ENCODE results near the gene OSBPL10.

OSBPL10 gene

DNA sequence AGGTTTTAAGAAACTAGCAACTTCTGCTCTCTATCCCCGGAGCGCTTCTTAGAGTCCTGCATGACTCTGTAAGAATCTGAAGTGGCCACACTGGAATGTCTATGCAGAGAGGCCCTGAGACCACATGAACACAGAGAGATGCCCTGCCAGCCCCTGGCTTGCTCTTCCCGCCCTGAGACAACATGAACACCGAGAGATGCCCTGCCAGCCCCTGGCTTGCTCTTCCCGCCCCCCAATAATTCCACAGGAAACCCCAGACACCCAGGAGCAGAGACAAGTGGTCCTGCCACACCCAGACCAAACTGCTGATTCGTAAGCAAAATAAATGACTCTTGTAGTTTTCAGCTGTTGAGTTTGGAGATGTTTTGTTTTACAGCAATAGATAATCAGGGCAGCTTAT, 166.1 kb downstream of the OSBPL10 start:
- no peak for TF ChIP-seq EZH2 (IDR thresholded peaks at IDR 0.05; ENCODE audit: borderline replicate concordance, low read length)
- TF ChIP-seq, protein P1, sequence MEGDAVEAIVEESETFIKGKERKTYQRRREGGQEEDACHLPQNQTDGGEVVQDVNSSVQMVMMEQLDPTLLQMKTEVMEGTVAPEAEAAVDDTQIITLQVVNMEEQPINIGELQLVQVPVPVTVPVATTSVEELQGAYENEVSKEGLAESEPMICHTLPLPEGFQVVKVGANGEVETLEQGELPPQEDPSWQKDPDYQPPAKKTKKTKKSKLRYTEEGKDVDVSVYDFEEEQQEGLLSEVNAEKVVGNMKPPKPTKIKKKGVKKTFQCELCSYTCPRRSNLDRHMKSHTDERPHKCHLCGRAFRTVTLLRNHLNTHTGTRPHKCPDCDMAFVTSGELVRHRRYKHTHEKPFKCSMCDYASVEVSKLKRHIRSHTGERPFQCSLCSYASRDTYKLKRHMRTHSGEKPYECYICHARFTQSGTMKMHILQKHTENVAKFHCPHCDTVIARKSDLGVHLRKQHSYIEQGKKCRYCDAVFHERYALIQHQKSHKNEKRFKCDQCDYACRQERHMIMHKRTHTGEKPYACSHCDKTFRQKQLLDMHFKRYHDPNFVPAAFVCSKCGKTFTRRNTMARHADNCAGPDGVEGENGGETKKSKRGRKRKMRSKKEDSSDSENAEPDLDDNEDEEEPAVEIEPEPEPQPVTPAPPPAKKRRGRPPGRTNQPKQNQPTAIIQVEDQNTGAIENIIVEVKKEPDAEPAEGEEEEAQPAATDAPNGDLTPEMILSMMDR (IDR thresholded peaks at IDR 0.05; ENCODE audit: low read length): no peak
- H2AFZ ChIP-seq (ENCODE audit: low read length): no peak overlapping the region
- peaks cover 57% of the 10 kb centered on the region for H3K36me3 ChIP-seq (ENCODE audit: insufficient read depth, low read length)
- H3K27me3 ChIP-seq (ENCODE audit: insufficient read depth, low read length): no peaks in the 10 kb centered on the region
- H3K9me3 ChIP-seq (ENCODE audit: low read length): no peaks in the 10 kb centered on the region
- no peaks in the 10 kb centered on the region for H3F3A ChIP-seq (ENCODE audit: insufficient read depth, low read length)
- H4K20me1 ChIP-seq (ENCODE audit: insufficient read depth, low read length): no peaks in the 10 kb centered on the region
- peaks cover 22% of the 10 kb centered on the region for H3K4me1 ChIP-seq (ENCODE audit: insufficient read depth, low read length, severe bottlenecking)
- H3K4me3 ChIP-seq (ENCODE audit: low read depth, low read length, poor library complexity, severe bottlenecking): no peak overlapping the region
- H3K4me2 ChIP-seq (ENCODE audit: low read length): no peak overlapping the region
- peaks cover 5% of the 10 kb centered on the region; the same call in 1 of the 2 replicates for H3K79me2 ChIP-seq (ENCODE audit: insufficient read depth, low read length)
- H3K27ac ChIP-seq (ENCODE audit: low read depth, low read length, poor library complexity, severe bottlenecking): peak overlapping the region; percentile 83
- H3K9me2 ChIP-seq (ENCODE audit: low read depth, low read length): no peaks in the 10 kb centered on the region
- no peak overlapping the region for H3K9ac ChIP-seq (ENCODE audit: low read length)

DNA sequence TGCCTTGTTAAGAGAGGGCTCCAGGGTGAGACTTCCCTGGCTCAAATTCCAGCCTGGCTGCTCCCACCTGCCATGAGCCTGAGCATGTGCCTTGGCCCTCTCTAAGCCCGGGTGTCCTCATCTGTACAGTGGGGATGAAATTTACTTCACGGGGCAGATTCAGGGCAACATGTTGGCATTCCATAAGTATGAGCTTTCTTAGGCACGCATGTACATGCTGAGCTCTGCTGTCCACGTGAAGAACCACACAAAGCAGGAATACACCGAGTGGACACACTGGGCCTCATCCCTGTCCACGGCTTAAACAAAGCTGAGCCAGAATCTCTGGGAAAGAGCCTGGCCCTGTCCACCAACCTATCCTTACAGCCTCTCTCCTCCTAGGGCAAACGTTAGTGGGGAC, 167.4 kb downstream of the OSBPL10 start:
- no peaks in the 10 kb centered on the region for H4K20me1 ChIP-seq (ENCODE audit: insufficient read depth, low read length)
- peaks cover 22% of the 10 kb centered on the region for H3K4me1 ChIP-seq (ENCODE audit: insufficient read depth, low read length, severe bottlenecking)
- H3K36me3 ChIP-seq (ENCODE audit: insufficient read depth, low read length): peaks cover 45% of the 10 kb centered on the region
- H3K79me2 ChIP-seq (ENCODE audit: insufficient read depth, low read length): peaks cover 12% of the 10 kb centered on the region
- H3K27me3 ChIP-seq (ENCODE audit: insufficient read depth, low read length): no peaks in the 10 kb centered on the region
- no peak overlapping the region for H3K4me2 ChIP-seq (ENCODE audit: low read length)
- no peak overlapping the region for H3K27ac ChIP-seq (ENCODE audit: low read depth, low read length, poor library complexity, severe bottlenecking)
- no peak overlapping the region for H3K9ac ChIP-seq (ENCODE audit: low read length)
- H2AFZ ChIP-seq (ENCODE audit: low read length): no peak overlapping the region
- no peaks in the 10 kb centered on the region for H3K9me2 ChIP-seq (ENCODE audit: low read depth, low read length)
- no peaks in the 10 kb centered on the region for H3F3A ChIP-seq (ENCODE audit: insufficient read depth, low read length)
- TF ChIP-seq, protein P1 (IDR thresholded peaks at IDR 0.05; ENCODE audit: low read length): no peak
- no peak for TF ChIP-seq EZH2 (IDR thresholded peaks at IDR 0.05; ENCODE audit: borderline replicate concordance, low read length)
- no peaks in the 10 kb centered on the region for H3K9me3 ChIP-seq (ENCODE audit: low read length)
- no peak overlapping the region for H3K4me3 ChIP-seq (ENCODE audit: low read depth, low read length, poor library complexity, severe bottlenecking)

DNA sequence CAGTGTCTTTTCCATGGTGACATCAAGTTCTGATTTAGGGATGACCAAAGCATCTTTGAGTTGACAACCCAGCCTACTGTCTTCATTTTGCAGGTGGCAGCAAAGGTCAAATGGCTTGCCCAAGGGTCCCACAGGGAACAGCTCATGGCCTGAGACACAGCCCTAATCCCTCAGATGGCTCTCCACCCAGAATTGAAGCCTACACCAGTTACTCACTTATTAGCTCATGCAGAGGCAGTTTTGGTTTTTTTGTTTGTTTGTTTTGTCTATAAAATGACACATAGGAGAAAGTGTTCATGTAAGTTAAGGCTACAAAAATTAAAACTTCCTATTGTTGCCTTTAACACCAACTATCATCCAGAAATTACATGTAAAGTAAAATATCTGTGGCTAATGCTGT, 167.9 kb downstream of the OSBPL10 start:
- Histone ChIP-seq H4K20me1 (ENCODE audit: insufficient read depth, low read length) (no peaks in the 10 kb centered on the region), H2AFZ (ENCODE audit: low read length) (no peak overlapping the region), H3F3A (ENCODE audit: insufficient read depth, low read length) (no peaks in the 10 kb centered on the region), H3K9me3 (ENCODE audit: low read length) (no peaks in the 10 kb centered on the region), H3K9me2 (ENCODE audit: low read depth, low read length) (no peaks in the 10 kb centered on the region), H3K27ac (ENCODE audit: low read depth, low read length, poor library complexity, severe bottlenecking) (no peak overlapping the region), H3K4me1 (ENCODE audit: insufficient read depth, low read length, severe bottlenecking) (peaks cover 22% of the 10 kb centered on the region), H3K4me2 (ENCODE audit: low read length) (no peak overlapping the region), H3K79me2 (ENCODE audit: insufficient read depth, low read length) (peaks cover 16% of the 10 kb centered on the region), H3K27me3 (ENCODE audit: insufficient read depth, low read length) (no peaks in the 10 kb centered on the region), H3K36me3 (ENCODE audit: insufficient read depth, low read length) (peaks cover 40% of the 10 kb centered on the region), H3K4me3 (ENCODE audit: low read depth, low read length, poor library complexity, severe bottlenecking) (no peak overlapping the region), H3K9ac (ENCODE audit: low read length) (no peak overlapping the region)
- TF ChIP-seq, protein P1 (IDR thresholded peaks at IDR 0.05; ENCODE audit: low read length): no peak
- TF ChIP-seq EZH2 (IDR thresholded peaks at IDR 0.05; ENCODE audit: borderline replicate concordance, low read length): no peak

All from OCI-LY1 (cell line).